Ramos (cell line): ENCODE measurements around the gene PLA2G2C.

Experiments used
- in situ Hi-C: fragments of 300-500 bp; cut with MboI; formaldehyde crosslinking; loops from one replicate; pipeline ENCODE4 v1.14.3; 2022; ENCODE audit warnings: low sequenced_read_pairs; ENCODE audit not compliant: unreplicated experiment

Gene PLA2G2C

DNA sequence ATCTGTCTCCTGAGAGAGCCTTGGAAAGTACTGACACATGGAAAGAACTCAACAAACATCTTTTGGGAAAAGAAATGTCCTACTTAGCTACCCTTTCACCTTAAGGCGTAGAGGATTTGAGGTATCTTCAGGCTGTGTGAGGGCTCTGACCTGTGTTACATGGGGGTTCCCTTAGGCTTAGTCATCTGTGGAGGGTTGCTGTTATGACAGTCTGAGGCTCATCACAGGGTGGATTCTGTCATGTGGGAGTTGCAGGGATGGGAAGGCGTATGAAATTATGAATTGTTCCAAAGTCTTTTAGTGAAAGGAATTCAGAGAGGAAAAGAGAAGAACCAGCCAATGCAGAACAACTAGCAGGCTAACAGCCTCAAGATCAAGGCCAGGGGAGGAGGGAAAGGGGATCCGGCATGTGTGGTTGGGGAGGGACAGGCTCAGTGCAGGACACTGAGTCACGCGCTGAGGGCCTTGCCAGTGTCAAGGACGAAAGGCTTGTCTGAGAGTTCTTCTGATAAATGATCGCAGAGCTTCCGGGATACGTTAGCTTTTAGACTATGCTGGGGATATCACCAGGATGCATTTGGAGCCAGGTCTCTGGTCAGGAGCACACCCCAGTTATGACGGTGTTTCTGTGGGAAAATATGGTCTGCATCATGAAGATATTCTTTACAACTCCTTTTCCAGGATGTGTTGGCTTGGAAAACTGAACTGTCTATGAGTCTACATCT is 24.6 kb upstream of the PLA2G2C start:
- in situ Hi-C loops: loop anchor here (5.0 to 10.0 kb wide), 2 partner anchors 214 to 281 kb away; no protein-coding TSS in a partner anchor

DNA sequence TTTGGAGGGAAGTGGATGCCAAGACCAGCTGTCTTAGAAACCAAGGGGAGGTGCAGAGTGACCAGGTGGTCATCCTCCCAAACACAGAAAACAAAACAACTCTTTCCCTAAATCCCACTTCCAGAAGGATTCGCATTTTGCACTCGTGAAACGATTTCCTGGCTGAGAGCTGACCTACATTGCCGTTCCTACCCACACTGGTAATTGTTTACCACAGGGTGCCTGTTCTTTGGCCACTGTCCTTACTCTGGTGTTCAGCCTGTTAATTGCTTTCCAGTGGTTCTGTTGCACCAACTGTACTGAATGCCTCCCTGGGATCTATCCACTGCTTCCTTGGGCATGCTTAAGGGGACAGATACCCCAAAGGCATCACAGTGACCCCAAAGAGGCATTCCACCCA is 23.2 kb upstream of the PLA2G2C start:
- in situ Hi-C loops: no loop called here

DNA sequence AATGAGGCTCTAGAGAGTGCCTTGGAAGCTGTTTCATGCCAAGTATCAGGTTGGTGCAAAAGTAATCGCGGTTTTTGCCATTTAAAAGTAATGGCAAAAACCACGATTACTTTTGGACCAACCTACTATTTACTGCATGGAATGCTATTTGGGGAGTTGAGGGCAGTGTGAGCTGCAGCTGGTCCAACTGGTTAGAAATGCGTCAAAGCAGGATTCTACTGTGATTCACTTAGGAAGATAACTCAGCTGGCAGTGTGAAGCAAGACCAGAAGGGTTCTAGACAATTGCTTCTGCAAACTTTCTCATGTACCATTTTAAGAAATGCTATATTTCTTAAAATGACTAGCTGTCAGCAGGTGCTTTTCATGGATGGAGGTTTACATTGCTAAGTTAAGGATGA is 21.2 kb upstream of the PLA2G2C start:
- in situ Hi-C loops: no loop called here

DNA sequence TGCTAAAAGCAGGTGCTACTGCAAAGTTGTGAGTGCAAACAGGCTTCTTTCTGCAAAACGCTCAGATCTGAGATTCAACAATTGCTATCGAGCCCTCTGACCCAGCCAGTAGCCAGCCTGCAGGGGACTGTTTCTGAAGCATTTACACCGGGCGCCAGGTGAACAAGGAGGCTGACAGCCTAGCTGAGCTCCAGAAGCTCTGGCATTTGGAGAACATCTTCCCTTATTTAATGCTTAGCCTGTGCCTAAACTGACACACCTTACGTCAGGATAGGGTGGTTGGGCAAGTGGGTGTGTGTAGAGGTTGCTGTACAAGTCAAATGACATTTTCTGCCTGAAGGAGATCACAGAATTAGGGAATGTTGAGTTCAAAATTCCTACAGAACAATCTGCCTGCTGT is 15.8 kb upstream of the PLA2G2C start:
- in situ Hi-C loops: no loop called here

DNA sequence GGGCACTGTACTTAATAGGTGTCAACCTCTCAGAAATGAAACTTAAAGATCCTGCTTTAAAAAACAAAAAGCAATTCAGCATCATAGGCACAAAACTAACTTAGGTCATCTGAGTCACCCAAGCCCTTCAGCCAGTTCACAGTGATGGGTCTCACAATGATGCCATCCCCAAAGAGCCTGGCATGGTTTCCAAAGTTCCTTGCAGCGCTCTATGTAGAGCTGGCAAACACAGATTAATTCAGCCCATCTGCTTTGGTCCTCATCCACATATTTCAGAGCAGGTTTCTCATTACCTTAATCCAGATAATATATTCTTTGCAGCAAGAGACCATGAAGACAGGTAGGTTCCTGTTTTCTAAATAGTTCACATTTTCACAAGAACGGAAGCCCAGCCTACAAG is 14.6 kb upstream of the PLA2G2C start:
- in situ Hi-C loops: no loop called here

DNA sequence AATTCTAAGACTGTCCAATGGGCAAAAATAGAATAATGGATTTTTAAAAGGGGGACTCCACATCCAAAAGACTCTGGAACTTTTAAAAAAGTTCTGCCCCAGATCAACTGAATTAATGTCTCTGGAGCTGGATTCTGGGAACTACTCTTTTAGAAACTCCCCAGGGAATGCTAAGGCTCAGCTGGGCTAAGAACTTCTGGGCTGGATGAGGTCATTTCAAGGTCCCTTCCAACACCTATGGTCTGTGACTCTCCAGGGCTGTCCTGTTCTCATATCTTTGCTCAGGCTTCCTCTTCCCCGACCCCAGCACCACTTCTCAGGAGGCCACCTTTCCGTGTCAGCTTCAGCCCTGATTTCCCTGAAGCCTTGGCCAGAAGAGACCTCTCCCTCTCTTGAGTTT is 13.5 kb upstream of the PLA2G2C start:
- in situ Hi-C loops: no loop called here

DNA sequence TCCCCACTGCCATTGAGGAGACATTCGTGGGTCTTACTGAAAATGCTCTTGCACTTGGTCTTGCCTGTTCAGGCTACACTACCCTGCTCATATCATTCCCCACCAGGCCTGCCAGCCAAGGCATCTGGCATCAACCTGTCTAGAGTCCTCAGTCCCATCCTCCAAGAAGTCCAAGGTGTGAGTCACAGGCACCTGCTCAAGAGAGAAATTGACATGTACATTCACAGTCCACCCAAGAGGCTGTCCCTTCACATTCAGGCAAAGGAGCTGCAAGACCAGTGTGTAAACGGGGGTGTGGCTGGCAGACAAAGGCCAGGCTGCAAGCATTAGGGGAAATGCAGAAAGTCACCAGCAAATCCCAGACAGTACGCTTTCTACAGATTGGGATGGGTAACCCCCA is 13.1 kb upstream of the PLA2G2C start:
- in situ Hi-C loops: no loop called here

DNA sequence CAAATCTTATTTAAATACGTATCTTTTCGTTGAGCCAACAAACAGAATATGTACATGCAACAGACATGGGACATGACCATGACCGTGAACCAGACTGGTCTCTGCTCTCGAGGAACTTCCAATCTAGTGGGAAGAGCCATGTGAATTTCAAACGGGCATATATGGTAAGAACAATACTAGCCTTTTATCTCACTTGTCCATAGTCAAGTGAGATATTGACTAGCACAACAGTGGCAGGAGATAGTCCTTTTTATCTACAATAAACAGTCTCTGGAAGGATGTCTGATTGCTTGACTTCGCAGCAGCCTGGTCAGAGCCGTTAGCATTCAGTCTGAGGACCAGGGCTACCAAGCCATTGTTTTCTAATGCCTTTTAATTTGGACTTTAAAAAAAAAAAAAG is 12.6 kb upstream of the PLA2G2C start:
- in situ Hi-C loops: no loop called here

DNA sequence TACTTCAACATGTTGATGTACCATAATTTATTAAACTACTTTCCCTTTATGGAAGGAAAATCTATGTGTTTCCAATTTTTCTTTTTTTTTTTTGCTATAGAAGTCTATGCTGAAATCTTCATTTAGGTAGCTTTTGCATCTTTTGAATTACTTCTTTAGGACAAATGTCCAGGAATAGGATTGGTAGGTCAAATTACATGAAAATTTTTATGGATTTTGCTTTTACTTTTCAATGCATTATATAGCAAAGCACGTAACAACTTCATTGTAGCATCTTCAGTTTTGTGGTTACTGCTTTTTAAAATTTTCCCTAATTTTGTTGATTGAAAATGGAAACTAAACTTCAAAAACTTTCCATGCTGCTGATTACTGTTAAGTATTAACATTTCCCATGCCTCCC is 12.0 kb upstream of the PLA2G2C start:
- in situ Hi-C loops: no loop called here

DNA sequence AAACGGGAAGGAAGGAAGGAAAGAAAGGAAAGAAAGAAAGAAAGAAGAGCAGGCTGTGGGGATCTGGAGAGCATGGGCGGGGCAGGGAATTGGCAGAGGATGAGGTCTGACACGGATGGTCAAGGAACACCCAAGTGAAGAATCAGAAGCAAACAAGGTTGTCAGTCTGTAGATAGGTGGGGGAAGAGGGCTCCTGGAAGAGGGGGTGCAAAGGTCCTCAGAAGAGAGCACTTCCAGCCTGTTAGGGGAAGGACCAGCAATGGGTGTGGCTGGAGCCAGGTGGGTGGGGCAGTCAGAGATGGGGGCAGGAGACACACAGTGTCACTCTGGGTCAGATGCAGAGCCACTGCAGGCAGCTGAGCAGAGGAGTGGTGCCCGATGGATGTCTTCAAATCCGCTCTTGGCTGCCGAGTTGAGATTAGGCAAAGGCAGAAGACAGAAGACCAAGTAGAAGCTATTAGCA is 11.0 kb upstream of the PLA2G2C start:
- in situ Hi-C loops: no loop called here

DNA sequence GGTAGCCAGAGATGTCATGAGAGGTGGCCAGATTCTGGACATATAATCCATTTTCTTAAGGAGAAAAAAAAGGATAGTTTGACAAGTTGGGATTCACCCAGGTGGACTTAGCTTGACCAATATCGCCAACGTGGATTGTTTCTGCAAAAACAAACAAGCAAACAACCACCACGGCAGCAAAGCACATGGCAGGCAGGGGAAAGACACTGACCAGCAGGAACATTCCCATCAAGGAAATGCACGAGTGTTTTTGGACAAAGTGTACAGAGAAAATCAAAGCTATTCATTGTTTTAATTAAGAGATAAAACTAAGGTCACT is 9.1 kb upstream of the PLA2G2C start:
- in situ Hi-C loops: no loop called here

DNA sequence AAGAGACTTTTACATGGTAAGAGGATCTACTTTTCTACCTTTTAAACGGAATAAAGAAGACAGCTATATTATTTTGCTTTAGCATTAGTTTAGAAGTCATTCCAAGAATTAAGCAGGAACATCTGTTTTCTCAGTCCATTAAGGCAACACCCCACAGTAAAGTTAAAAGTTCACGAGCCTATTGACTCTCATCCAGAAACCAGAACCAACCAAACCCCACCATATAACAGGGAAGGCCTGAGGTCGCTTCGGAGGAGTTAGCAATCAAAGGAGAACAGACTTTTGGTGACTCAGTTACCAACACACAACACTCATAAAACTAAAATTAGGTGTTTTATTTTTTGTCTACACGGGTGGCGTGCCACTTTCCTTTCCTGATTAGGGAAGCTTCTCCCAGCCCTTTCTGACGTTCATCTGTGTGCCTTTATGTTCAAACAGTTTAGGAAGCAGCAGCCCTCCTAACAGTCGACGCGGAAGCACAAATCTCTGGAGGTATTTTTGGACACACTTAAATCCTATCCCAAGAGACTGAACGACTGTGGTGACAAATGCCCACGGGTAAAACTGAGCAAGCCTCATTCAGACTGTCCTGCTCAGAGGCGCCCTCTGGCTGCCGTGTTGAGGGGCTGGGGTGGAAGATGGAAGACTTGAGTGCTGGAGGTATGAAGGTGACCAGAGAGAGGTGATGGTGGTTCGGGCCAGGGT is 8.6 kb upstream of the PLA2G2C start:
- in situ Hi-C loops: no loop called here

DNA sequence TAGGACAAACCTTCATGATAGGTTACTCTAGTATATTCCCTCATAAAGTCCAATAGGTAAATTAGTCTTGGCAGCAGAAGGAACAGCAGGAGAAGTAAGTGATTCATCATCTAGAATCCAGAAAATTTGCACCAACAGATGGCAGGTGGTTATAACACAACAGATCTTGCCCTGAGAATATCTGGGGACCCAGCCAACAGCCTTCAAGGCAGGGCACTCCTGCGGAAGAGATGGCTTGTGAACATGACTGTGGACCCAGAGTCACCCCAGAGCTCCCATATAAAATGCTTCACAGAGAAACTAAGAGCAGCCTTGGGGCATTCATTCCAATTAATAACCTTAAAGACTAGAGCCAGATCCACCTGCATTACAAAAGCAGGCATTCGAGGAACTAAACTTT is 7.9 kb upstream of the PLA2G2C start:
- in situ Hi-C loops: no loop called here

DNA sequence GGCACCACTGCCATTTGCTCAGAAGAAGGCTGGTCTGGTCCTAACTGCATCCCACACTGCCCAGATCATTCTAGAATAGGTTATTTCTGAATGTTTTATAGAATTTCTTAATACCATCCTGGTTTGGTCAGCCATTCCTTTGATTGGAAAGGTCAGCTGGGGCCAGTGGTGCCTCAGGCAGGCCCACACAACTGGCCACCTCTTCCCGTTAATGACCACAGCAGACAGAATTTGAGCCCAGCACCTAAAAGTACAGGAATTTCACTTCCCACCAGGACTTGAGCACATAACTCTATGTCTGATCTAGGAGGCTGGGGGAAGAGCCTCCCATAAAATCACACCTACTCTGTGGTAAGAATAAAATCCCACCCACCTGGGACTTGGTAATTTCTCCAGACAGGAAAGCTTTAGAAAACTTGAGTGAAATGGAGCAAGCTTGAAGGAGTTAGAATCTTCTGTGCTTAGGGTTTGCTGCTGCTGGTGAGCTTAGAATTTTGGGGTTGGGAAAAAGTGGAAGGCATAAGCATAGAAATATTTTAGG is 6.6 kb upstream of the PLA2G2C start:
- in situ Hi-C loops: no loop called here

DNA sequence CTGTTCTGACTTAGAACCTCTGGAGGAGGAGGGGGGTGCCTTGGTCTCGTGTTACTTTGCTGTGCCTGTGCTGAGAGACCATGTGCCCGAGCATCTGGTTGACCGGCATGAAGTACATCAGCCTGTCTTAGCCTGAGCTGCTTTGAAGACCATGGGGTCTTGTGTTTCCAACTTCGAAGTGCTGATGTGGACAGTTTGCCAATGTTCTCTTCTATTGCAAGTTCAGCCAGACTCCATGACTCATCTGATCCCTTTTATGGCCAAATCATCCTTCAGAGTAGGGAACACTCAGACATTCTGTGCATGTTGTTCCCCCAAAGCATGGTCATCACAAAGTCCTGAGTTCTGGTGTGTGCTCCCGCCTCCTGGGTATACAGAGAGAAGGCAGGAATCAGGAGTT is 6.0 kb upstream of the PLA2G2C start:
- in situ Hi-C loops: no loop called here

DNA sequence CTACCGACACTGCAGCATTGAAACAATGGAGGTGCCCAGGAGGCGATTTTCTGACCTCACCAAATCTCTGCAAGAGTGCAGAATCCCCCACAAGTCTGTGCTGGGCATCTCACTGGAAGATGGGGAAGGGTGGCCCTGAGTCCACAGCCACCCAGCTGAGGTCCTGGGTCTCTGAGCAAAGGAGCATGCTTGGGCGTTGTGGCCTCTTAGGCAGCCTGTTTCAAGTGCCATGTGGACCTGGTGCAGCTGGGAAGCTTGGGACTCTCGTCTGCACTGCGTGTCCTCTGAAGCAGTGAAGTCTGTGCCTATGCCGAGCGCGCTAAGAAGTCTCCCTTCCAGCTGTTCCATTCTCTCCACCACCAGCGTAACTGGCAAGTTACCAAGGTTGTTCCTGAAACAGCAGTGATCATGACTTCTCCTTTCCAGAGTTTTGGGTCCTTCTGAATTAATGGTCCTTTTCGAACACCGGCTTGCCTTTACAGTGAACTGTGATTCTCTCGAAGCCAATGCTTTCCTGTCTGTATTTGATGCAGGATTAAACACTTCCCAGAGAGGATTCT is 5.0 kb upstream of the PLA2G2C start:
- in situ Hi-C loops: no loop called here

DNA sequence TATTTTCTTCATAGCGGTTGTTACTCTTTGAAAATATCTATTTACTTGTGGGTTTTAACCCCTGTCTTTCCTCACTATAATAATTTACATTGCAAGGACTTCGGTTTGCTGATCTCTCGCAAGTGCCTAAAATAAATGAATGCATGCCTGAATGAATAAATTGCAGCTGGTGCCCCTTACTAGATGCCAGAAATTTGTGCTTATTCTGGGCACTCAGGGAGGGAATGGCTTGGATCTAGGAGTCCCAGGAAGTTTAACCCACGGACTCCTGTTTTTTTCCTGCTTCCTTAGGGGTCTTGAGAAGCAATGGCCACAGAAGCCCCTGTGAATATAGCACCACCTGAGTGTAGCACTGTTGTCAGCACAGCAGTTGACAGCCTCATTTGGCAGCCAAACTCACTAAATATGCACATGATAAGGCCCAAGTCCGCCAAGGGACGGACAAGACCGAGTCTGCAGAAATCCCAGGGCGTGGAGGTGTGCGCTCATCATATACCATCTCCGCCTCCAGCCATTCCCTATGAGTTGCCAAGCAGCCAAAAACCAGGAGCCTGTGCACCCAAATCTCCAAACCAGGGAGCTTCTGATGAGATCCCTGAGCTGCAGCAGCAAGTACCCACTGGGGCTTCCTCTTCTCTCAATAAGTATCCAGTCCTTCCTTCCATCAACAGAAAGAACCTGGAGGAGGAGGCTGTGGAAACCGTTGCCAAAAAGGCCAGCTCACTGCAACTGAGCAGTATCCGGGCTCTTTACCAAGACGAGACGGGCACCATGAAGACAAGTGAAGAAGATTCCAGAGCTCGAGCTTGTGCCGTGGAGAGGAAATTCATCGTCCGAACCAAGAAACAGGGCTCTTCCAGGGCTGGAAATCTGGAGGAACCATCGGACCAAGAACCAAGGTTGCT is 4.2 kb upstream of the PLA2G2C start:
- in situ Hi-C loops: no loop called here

DNA sequence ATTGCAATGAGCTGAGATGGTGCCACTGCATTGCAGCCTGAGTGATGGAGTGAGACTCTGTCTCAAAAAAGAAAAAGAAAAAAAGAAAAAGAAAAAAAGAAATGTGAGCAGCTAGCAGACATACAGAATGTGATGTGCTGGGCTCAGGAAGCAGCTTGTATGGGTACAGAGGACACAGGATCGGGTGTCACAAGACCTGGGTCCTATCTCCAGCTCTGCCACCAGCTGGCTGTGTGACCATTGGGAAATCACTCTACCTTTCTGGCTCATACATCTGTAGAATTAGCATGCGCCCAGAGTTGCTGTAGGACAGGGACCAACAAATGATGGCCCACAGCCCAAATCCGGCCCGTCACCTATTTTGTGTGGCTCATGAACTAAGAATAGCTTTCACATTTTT is 3.3 kb upstream of the PLA2G2C start:
- in situ Hi-C loops: no loop called here

DNA sequence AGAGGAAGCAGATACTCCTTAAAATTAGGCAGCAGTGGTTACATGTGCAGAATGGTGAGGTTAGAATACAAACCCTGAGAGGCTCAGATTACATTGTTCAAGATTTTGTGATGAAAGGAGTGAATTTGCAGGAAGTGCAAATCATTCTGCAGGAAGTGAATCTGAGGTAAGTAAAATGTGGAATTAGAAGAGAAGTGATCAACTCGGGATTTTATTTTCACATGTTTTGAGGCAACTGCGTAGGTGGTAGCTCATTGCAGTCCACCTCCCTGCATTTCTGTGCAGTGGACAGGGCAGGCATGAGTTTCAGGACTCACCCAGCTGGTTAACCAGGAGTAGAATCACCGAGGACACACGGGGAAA is 2.1 kb upstream of the PLA2G2C start:
- in situ Hi-C loops: no loop called here

DNA sequence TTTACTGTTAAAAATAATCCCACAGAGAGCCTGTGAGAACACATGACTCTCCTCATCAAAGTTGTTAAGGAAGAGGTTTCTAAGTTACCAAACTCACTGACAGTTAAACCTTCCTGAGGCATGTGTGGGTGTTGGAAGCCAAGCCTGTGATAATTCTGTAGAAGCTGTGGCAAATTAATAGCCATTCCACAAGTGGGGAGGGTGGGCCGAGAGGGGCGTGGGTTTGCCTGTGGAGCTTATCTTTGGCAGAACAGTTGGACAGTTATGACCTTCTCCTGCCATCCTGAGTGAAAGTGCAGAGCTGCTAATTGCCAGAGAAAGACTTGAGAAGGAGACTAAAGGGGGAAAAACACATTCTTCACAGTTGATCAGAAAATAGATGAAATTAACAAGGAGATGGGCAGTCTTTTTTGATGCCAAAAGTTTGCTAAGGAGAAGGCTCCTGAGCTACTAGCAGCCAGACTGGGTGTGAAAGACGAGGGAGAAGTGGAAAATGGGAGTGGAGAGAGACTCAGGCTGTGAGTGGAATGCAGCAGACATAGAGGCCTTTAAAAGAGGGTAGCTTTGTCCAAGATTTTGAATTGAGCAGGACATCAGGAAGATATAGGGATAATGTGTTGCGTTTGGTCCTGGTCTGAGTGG is 1.6 kb upstream of the PLA2G2C start:
- in situ Hi-C loops: no loop called here
